SKM-1 (cell line): ENCODE data around the gene PLB1.
"Not testable (repeated sequence)": the region's sequence is repeated elsewhere in the genome, so short reads cannot be mapped to it uniquely, and the experiment has no call there.

ENCODE experiments used
- DNase-seq: peaks from one replicate; lab custom pipeline; 2025; ENCODE audit not compliant: unreplicated experiment; lab: John Stamatoyannopoulos, UW

PLB1 gene

GRCh38 chr2:28463893-28464292 lies 32.0 kb upstream of the PLB1 start:
- peak; percentile 84 for DNase-seq

GRCh38 chr2:28465148-28465885 lies 30.5 kb upstream of the PLB1 start:
- no peak for DNase-seq

- no peak for DNase-seq
These were observed 26.6 kb upstream of the PLB1 start for GRCh38 chr2:28469304-28469703.

GRCh38 chr2:28469947-28470535 lies 25.8 kb upstream of the PLB1 start:
- DNase-seq: peak; percentile 51

GRCh38 chr2:28470759-28471158 lies 25.1 kb upstream of the PLB1 start:
- no peak for DNase-seq

GRCh38 chr2:28471214-28471613 lies 24.6 kb upstream of the PLB1 start:
- DNase-seq: no peak

- DNase-seq: no peak
These were observed 24.1 kb upstream of the PLB1 start for GRCh38 chr2:28471701-28472236.

- not testable (repeated sequence) for DNase-seq
These were observed 23.2 kb upstream of the PLB1 start for GRCh38 chr2:28472641-28473040.

- no peak for DNase-seq
These were observed 20.7 kb upstream of the PLB1 start for GRCh38 chr2:28475088-28475595.

- DNase-seq: no peak
These were observed 18.8 kb upstream of the PLB1 start for GRCh38 chr2:28477087-28477486.

GRCh38 chr2:28477645-28478044 lies 18.2 kb upstream of the PLB1 start:
- DNase-seq: no peak

GRCh38 chr2:28480403-28481049 lies 15.3 kb upstream of the PLB1 start:
- DNase-seq: no peak

GRCh38 chr2:28481905-28482304 lies 14.0 kb upstream of the PLB1 start:
- DNase-seq: no peak

GRCh38 chr2:28484835-28485234 lies 11.0 kb upstream of the PLB1 start:
- DNase-seq: no peak

- no peak for DNase-seq
These were observed 9.3 kb upstream of the PLB1 start for GRCh38 chr2:28486526-28486925.

- no peak for DNase-seq
These were observed 8.6 kb upstream of the PLB1 start for GRCh38 chr2:28487258-28487657.

GRCh38 chr2:28488083-28488830 lies 7.6 kb upstream of the PLB1 start:
- DNase-seq: no peak

GRCh38 chr2:28488858-28489575 lies 6.8 kb upstream of the PLB1 start:
- no peak for DNase-seq

- no peak for DNase-seq
These were observed 5.3 kb upstream of the PLB1 start for GRCh38 chr2:28490558-28490957.

GRCh38 chr2:28492282-28492681 lies 3.6 kb upstream of the PLB1 start:
- DNase-seq: no peak

GRCh38 chr2:28493636-28494035 lies 2.2 kb upstream of the PLB1 start:
- DNase-seq: no peak
